GM21786 (cell line): Measurements from ENCODE around the gene ELP4.
"Not testable (repeated sequence)": the region's sequence is repeated elsewhere in the genome, so short reads cannot be mapped to it uniquely, and the experiment has no call there.

Source experiments
- ATAC-seq: cut with Tn5 transposase; IDR thresholded peaks from one replicate; pipeline ENCODE4 v1.9.1; 2021; ENCODE audit not compliant: unreplicated experiment

Gene ELP4

DNA sequence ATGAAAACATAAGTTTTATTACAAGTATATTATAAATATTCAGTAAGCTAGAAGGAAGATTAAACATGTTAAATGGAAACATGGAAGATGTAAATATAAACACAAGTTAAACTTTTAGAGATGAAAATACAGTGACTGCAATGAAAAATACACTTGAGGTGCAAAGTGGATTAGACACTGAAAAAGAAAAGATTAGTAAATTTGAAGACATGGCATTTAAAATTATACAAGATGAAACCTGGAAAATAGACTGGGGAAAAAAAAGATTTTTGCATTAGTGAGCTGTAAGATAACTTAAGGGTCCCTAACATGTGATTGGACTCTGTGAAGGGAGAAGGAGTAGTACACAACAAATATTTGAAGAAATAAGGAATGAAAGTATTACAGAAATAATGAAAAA lies 33.3 kb downstream of the ELP4 start:
- ATAC-seq = no peak

DNA sequence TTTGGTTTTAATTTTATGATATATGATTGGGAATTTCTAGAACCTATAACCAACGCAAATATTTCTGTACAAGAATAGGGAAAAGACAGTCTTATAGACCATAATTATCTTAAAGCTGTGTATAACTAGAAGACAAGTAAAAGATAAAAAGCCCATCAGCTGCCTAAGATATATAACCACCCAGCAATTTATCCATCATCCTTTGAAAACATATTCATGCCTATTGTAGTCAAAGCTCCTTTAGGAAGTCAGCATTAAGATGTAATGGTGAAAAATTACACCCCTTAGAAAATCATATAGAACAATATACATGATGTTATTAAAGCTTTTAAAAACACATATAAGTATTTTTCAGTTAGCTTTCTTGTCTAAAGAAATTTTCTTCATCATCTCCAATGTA lies 46.4 kb downstream of the ELP4 start:
- no peak for ATAC-seq

DNA sequence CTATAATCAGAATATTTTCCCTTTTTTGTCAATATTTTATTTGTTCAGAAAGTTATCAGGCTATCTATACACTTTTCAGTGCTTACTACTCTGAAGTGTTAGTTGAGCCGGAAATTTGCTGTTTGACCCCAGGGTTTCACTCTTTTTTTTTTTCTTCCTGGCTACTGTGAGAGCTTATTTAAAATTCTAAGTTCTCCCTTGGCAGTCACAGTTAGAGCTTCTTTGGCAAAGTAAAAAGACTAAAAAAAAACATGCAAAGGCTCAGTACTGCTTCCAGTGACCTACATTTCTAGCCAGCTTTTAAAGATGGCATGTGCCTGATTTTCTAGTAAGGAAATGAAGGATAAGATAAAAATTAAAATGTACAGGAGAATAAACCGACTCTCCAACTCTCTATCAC lies 48.4 kb downstream of the ELP4 start:
- ATAC-seq = no peak

DNA sequence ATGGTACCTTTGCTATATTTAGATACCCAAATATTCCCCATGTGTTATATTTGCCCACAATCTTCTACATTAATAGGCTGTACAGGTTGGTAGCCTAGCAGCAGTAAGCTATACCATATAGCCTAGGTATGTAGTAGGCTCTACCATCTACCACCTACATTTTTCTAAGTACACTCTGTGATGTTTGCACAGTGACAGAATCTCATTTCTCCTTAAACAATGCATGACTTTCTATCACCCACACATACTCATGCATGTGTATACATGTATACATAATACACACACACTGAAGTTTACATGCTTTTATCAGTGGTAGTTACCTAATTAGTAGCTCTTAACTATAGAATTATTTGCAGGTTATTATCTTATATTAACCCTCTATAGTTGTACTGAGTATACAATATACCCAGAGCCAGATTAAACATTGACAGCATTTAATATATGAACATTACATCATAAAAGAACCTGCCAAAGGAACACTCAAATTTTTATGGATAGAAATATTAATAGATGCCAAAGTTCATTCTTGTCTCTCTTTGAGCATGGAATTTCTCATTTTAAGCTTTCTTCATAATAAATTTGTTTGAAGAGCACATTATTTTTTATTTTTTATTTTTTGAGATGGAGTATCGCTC lies 51.4 kb downstream of the ELP4 start:
- ATAC-seq = no peak

DNA sequence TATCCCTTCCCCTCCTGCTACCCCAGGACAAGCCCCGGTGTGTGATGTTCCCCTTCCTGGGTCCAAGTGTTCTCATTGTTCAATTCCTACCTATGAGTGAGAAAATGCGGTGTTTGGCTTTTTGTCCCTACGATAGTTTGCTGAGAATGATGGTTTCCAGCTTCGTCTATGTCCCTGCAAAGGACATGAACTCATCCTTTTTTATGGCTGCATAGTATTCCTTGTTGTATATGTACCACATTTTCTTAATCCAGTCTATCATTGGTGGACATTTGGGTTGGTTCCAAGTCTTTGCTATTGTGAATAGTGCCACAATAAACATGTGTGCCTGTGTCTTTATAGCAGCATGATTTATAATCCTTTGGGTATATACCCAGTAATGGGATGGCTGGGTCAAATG lies 55.0 kb downstream of the ELP4 start:
- not testable (repeated sequence) for ATAC-seq

DNA sequence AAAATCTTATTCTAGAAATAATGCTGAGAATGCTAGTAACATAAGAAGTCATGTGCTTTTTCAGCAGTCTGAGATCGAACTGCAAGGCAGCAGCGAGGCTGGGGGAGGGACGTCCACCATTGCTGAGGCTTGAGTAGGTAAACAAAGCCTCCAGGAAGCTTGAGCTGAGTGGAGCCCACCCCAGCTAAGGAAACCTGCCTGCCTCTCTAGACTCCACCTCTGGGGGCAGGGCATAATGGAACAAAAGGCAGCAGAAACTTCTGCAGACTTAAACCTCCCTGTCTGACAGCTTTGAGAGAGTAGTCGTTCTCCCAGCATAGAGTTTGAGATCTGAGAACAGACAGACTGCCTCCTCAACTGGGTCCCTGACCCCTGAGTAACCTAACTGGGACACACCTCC lies 64.6 kb downstream of the ELP4 start:
- not testable (repeated sequence) for ATAC-seq

DNA sequence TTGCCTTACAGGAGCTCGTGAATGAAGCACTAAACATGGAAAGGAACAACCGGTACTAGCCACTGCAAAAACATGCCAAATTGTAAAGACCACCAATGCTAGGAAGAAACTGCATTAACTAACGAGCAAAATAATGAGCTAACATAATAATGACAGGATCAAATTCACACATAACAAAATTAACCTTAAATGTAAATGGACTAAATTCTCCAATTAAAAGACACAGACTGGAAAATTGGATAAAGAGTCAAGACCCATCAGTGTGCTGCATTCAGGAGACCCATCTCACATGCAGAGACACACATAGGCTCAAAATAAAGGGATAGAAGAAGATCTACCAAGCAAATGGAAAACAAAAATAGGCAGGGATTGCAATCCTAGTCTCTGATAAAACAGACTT lies 66.2 kb downstream of the ELP4 start:
- ATAC-seq = not testable (repeated sequence)

DNA sequence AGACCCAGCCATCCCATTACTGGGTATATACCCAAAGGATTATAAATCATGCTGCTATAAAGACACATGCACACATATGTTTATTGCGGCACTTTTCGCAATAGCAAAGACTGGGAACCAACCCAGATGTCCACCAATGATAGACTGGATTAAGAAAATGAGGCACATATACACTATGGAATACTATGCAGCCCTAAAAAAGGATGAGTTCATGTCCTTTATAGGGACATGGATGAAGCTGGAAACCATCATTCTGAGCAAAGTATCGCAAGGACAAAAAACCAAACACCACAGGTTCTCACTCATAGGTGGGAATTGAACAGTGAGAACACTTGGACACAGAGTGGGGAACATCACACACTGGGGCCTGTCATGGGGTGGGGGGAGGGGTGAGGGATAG lies 69.8 kb downstream of the ELP4 start:
- not testable (repeated sequence) for ATAC-seq

DNA sequence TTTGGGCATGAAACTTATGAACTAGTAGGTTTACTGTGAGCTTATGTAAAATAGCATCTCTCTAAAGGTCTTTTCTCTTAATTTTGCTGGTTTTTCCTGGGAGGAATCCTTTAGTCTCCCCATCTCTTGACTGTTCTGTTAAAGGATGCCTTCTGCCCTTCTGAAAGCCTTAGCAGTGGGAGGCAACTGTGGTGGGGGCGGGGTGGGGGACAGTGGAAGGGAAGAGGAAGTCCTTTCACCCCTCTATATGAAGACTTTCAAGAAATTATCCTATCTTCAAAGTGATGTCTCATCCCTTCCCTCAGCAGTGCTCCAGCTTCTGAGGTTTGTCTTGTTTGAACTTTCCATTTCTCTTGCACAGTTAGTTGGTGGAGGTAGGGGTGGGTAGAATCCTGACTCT lies 73.1 kb downstream of the ELP4 start:
- ATAC-seq = no peak

DNA sequence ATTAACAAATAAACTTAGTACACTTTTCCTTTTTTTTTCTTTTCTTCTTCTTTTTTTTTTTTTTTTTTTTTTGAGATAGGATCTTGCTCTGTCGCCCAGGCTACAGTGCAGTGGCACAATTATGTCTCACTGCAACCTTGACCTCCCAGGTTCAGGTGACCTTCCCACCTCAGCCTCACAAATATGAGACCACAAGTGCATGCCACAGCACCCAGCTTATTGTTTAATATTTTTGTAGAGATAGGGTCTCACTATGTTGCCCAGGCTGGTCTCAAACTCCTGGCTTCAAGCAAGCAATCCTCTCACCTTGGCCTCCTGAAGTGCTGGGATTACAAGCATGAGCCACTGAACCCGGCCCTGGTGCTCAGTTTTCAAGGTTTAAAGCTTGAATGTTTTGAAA lies 88.9 kb downstream of the ELP4 start:
- ATAC-seq = no peak

DNA sequence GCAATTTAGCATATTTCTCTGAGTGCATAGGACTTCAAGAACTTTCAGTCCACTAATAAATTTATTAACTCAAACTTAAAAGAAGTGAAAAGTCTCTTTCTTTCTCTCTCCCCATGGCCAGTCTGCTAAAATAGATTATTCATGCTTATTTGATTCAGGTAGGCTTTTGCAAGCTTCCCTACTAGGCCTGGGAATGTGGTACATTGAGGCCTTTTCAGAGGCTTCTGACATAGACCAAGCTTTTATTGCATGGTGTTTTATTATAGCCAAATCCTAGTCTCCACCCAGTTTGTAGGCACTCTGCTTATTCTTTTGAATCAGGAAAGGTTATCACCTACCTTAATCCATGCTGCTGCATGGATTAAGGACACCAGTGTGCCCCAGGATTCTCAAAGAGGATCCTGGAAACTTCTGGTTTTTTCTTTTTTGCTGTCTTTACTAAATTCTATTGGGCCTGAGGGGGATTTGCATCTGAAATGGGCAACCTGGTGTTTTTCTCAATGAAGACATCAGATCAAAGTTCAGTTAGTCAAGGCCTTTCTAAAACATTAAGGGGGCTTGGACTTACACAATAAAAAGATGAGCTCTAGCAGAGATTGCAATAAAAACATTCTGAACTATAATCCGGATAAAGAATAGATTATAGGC lies 92.2 kb downstream of the ELP4 start:
- no peak for ATAC-seq

DNA sequence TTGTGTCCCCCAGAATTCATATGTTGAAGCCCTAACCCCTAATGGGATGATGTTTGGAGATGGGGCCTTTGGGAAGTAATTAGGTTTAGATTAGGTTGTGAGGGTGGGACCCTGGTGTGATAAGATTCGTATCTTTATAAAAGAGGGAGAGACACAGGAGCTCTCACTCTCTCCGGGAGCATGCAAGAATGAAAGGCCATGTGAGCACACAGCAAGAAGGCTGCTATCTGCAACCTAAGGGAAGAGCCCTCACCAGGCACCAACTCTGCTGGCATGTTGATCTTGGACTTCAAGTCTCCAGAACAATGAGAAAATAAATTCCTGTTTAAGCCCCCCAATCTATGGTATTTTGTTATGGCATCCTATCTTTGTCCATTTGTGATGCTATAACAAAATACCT lies 97.3 kb downstream of the ELP4 start:
- no peak for ATAC-seq

DNA sequence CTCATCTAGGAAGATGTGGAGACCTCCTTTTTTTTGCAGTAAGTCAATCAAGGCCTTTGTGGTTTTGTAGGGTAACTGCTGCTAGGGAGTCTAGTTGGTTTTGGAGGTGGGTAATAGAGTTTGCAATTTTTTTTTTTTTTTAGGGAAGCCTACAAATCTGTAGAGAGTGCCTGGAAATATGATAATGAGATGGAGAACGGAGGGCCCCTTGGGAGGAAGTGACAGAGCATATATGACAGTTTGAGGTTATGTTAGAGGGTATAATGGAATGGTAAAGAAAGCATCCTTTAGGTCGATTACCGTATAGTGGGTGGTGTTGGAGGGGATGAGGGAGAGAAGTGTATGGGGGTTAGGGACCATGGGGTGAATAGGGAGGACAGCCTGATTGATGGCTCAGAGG lies 98.3 kb downstream of the ELP4 start:
- ATAC-seq = no peak

DNA sequence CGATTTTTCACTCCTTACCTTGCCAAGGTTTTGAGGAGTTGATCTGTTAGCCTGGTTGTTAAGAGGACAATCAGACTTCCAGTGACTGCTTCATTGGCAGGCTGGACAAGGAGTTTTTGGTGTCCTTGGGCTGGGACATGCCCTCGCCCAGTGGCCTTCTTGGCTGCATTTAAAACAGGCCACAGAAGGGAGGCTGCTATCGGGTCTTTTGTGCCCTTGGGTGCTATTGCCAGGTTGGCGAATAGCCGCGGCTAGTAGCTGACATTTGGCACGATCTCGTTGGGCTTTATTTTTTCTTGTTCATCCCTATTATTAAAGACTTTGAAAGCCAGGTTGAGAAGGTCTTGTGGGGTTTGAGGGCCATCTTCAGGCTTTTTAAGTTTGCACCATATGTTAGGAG lies 99.4 kb downstream of the ELP4 start:
- no peak for ATAC-seq

DNA sequence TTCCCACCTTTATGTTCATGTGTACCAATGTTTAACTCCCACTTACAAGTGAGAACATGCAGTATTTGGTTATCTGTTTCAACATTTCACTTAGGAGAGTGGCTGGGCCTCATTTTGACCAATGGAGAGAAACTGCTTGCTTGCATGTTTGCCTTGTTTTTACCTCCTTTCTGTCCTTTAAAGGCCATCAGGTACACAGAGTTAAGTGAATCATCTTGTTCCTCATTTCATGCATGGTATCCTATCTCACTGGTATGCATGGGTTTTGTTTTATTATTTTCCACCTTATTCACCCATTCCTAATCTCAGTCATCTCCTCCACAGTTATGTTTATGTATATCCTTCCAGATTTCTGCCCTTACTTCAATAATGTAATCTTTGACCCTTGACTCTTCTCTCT lies 101.0 kb downstream of the ELP4 start:
- no peak for ATAC-seq

DNA sequence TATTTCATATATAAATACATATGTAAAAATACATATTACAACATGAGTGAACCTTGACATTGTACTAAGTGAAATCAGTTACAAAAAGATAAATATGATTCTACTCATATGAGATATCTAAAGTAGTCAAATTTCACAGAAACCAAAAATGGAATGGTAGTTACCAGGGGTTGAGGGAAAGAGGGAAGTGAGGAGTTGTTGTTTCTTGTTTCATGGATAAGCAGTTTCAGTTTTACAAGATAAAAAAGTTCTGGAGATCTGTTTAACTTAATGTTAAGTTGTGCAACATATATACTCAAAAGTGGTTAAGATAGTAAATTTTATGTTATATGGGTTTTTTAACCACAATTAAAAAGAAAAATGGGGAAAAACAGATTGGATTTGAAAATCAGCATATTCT lies 107.7 kb downstream of the ELP4 start:
- no peak for ATAC-seq

DNA sequence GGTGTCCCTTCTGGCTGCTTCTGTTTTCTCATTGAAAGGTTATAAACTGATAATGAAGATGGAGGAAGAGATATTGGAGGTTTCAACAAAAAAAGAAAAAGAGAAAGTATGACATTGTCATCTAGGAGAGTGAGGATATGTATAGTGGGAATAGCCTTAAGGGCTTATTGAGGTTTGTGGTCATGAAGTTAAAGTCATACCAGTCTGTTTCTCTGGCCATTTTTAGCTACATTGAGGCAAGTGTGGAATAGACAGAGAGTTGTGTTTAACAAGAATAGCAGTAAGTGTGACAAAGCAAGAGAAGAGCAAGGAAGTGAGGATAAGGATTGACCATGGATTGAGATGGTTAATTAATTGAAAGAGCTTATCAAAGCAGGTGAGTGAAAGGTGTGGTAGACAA lies 110.4 kb downstream of the ELP4 start:
- ATAC-seq = no peak

DNA sequence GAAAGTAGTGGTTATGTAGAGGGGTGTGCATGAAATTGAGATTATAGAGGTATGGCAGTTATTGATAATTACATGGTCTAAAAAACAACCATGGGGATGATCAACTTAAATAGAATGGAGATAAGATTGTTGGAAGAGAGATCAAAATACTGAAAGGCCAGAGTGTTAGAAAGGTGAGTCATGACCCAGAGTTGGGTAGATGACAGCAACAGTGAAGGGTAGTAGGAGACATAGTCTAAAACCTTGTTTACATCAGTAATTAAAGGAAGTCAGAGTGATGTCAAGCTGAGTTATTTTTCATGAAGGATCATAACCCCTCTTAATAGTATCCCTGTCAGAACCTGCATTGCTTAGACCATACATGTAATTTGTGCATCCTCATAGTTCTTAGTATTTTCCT lies 110.9 kb downstream of the ELP4 start:
- ATAC-seq = no peak

DNA sequence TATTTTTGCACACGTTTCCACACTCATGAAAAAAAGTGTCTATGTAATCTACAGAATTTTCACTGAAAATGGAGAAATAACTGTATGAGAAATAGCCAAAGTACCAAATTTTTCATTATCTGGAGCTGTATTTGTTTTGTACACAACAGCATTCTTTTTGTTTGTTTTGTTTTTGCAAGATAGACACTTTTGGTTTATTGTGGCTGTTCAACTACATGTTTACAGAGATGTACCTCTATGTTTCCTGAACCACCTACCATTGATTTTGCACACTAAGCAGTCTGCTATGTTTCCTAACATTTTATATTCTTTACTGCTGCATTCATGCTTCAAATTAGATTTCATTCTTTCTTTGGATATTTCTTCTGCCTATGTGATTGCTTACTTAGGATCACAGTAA lies 116.3 kb downstream of the ELP4 start:
- no peak for ATAC-seq

DNA sequence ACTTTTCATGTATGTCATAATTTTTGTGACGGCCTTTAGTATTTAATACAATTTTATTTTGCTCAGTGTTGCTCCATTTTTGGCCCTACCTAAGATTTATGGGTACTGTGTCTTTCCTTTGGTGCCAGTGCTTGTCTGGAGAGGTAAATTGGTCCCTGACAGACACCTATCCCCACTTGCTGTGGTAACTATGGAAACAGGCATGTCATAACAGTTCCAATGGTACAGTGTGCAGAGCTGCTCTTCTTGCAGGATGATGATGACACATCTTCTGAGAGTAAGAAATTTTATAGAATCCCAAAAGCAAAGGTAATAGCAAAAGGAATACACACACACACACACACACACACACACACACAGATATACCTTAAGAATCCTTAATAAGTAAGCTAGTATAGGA lies 118.5 kb downstream of the ELP4 start:
- ATAC-seq = no peak

DNA sequence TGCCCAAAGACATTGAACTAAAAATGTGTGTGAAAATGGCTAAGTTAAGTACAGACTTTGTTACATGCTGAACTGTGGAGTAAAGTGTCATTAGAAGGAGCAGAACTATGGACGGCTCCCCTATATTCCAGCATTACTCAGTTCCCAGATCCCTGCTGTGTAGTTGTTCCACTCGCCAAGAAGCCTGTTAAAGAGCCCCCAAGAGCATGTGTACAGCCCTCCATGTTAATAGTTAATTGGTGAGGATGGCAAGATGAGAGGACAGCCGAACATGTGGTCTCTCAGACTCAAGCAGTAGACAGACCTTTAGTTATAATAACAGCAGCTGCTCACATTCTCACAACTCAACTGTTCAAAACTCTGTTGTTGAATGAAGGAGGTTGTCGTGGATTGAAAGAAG lies 127.4 kb downstream of the ELP4 start:
- no peak for ATAC-seq

DNA sequence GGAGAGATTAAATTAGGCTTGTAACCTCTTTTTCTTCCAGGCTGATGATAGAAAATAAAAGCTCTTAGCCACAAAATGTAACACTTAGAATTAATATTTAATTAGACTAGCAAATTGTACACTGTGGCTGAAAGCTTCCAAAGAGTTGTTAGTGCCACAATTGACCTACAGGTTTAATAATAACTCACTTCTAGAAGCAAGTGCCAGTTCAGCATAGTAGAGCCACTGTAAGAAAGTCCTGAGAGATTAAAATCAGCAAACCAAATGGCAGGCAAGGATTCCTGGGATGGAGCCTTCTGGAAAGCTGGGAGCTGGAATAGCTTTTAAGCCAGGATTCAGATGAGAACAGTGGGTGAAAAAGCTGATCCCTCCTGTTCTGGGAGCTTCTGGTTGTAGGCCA lies 131.0 kb downstream of the ELP4 start:
- no peak for ATAC-seq

DNA sequence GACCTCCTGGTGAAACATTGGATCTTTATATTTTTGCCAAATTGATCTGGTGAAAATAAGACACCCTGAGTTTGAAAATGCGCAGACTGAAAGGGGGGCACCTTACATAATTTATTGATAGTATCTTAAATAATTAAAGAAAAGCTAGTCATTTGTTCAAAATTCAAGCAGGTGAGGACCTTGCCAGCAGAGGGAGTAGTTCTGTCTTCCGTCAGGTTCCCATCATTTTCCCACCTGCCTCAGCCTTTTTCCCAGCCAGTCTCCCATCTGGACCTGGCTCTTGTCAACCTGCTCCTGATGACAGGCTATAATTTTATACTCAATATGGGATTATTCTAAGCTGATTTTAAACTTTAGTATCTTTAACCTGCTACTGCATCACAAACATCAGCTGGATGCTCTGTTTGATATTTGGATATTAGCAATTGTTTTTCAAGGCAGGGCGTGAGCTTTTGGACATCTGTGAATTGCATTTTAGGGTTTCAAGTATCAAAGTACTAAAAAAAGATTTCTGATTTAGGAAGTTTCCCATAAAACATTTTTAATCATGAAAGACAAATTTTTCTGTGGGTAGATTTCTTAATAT lies 132.0 kb downstream of the ELP4 start:
- ATAC-seq = no peak
